ENCODE data around the gene SNX32. TPM values are rescaled to one million over a fixed set of nuclear protein-coding genes. Genes with fewer than 3 reads are reported as not detected.

SNX32 gene
- total RNA-seq = 0.47 TPM
- long read RNA-seq, partial matches to known transcripts = 0 of 1 reads
- long read RNA-seq, other reads (novel, unspliced or antisense) = 1 of 1 reads

DNA sequence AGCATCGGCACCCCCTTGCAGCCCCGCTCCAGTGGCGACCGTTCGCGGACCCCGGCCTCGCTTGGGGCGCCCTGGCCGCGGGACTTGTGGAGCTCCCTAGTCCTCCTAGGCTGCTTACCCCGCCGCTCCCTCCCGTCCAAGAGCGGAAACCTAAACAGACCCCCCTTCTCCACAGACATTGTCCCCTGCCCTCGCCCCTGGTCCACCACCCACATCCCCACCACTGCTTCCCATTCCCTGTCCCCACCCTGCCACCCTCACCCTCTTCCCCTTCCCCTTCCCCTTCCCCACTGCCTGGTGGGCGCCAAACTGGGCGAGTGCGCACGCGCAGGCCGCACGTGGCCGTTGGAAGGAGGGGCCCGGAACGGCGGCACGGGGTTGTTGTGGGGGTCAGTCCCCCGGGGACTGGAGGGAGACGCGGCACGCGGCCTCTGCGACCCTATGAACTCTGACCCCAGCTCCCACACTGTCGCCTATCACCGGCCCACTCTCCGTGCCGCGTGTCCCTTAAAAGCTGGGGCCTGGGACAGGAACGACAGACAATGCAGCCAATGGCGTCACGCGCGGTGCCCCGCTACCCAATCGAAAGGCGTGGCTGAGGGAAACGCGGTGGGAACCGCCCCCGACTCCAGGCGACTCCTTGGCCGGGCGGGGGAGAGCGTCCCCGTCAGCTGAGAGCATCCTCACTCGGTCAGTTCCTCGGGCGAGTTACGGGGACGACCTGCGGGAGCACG lies at the start of gene SNX32:
Gene SNX32 (plus strand): TSS at position 667 of the 734 bp plus-strand sequence. CDS start 103 bp downstream, outside the sequence.
- Histone ChIP-seq H3K36me3 (no peaks in the 10 kb centered on the region), H3K4me3 (peak within 1 kb of the TSS; percentile 59), H3K27ac (peak within 1 kb of the TSS; percentile 51), H3K27me3 (ENCODE audit: low read depth) (no peaks in the 10 kb centered on the region), H3K9me3 (no peaks in the 10 kb centered on the region), H3K4me1 (peaks cover 13% of the 10 kb centered on the region)
- intact Hi-C loops (cut with DNase I) = no loop called here
- DNase-seq = peak; percentile 96
- ATAC-seq = peak; percentile 99 to 100
- TF ChIP-seq CTCF (IDR thresholded peaks at IDR 0.05) = no peak

GRCh38 chr11:65785319-65786007 lies 48.3 kb upstream of the SNX32 start:
- peaks cover 39% of the 10 kb centered on the region for H3K27me3 ChIP-seq (ENCODE audit: low read depth)
- no peak for TF ChIP-seq CTCF (IDR thresholded peaks at IDR 0.05)
- H3K4me1 ChIP-seq = peaks cover 27% of the 10 kb centered on the region
- H3K9me3 ChIP-seq = no peaks in the 10 kb centered on the region
- no peak for ATAC-seq
- H3K4me3 ChIP-seq = no peak overlapping the region
- intact Hi-C loops (cut with DNase I) = no loop called here
- no peak overlapping the region for H3K27ac ChIP-seq
- no peaks in the 10 kb centered on the region for H3K36me3 ChIP-seq
- peak; percentile 25 for DNase-seq

DNA sequence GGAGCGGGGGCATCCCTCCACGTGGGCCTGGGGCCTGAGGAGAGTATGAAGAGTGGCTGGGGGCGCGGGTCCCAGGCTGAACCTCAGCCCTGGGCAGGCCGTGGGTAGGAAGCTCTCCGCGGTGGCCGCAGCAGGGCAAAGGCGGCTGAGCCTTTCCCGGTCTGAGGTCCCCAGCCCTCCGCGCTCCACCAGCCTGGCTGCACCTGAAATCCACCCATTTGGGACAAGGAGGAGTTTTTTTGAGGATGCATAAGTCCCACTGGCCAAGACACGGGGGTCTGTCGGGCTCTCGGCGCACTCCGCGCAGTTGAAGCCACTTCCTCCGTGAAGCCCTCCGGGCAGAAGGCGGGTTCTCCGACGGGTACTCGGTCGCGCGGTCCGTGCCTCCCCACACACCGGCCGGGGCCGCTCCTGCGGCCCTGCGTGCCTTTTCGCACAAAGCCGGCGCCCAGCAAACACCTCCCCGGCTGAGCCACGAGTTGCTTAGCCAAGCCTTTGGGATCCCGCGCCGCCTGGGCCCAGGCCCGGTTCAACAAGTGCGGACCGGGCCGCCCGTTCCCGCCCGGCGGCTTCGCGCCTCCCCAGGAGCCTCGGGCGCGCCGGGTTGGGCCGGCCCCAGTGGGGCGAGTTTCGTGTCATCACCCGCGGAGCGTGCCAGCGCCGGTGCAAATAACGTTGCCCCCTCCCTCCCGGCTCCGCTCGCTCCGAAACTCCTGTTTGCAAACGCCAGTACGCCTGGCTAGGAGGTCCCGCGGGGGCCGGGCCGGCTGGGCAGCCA lies 47.6 kb upstream of the SNX32 start:
- intact Hi-C loops (cut with DNase I) = no loop called here
- H3K36me3 ChIP-seq = no peaks in the 10 kb centered on the region
- DNase-seq (peak; percentile 59), ATAC-seq (peak; percentile 12 to 39)
- no peaks in the 10 kb centered on the region for H3K9me3 ChIP-seq
- peak overlapping the region; percentile 64 for H3K27ac ChIP-seq
- H3K4me3 ChIP-seq = peak overlapping the region; percentile 48
- peaks cover 29% of the 10 kb centered on the region for H3K4me1 ChIP-seq
- TF ChIP-seq CTCF (IDR thresholded peaks at IDR 0.05) = no peak
- peaks cover 39% of the 10 kb centered on the region for H3K27me3 ChIP-seq (ENCODE audit: low read depth)

DNA sequence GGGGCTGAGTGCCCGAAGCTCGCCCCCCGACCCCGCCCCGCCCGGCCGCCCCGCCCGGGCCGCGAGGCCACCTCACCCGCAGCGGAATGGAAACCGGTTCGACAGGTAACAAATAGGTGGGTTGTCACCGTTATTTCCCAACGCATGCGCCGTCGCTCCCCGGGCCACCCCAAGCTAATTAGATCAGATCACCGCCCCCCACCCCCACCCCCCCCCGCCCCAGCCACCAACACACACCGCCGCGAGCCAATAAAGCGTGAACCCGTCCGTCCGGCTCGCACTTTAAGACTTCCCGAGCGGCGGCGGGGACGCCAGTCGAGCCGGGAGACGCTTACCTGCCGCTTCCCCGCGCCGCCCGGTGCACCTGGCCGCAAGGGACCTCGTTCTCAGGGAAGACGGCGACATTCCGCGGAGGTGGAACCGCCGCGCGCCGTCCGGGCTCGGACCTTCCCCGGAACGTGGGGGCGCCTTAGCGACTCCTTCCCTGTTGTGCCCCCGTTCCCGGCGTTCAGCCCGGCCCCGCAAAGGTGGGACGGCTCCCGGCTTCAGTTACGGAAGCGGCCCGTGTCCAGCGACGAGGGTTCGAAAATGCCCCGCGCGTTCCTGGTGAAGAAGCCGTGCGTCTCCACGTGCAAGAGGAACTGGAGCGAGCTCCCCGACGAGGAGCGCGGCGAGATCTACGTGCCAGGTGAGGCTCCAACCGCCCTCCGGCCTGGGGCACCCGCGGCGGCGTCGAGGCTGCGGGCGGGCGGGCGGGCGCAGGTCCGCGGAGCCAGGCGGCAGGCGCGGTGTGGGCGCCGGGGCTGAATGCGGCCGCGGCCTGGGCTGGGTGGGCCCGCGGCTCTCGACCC lies 46.8 kb upstream of the SNX32 start, which contains the start of gene OVOL1:
Gene OVOL1 (plus strand): TSS at position 278 of the 851 bp plus-strand sequence. CDS start 311 bp downstream, at position 589.
- Histone ChIP-seq H3K9me3 (no peaks in the 10 kb centered on the region), H3K27ac (peak within 1 kb of the TSS; percentile 64), H3K4me3 (peak within 1 kb of the TSS; percentile 48), H3K27me3 (ENCODE audit: low read depth) (peaks cover 39% of the 10 kb centered on the region), H3K4me1 (peaks cover 32% of the 10 kb centered on the region), H3K36me3 (no peaks in the 10 kb centered on the region)
- intact Hi-C loops (cut with DNase I) = no loop called here
- ATAC-seq (peak; percentile 81 to 86), DNase-seq (peak; percentile 81)
- TF ChIP-seq CTCF (IDR thresholded peaks at IDR 0.05) = no peak
